GM19397 (cell line): ENCODE results near the gene B4GAT1.
"Not testable (repeated sequence)": the region's sequence is repeated elsewhere in the genome, so short reads cannot be mapped to it uniquely, and the experiment has no call there.

ENCODE experiments used
- ATAC-seq: cut with Tn5 transposase; IDR thresholded peaks from one replicate; pipeline ENCODE4 v1.9.1; 2021; ENCODE audit warnings: mild to moderate bottlenecking, moderate library complexity; ENCODE audit not compliant: unreplicated experiment

Gene B4GAT1

GRCh38 chr11:66363805-66364535 lies 16.5 kb upstream of the B4GAT1 start:
- no peak for ATAC-seq

DNA sequence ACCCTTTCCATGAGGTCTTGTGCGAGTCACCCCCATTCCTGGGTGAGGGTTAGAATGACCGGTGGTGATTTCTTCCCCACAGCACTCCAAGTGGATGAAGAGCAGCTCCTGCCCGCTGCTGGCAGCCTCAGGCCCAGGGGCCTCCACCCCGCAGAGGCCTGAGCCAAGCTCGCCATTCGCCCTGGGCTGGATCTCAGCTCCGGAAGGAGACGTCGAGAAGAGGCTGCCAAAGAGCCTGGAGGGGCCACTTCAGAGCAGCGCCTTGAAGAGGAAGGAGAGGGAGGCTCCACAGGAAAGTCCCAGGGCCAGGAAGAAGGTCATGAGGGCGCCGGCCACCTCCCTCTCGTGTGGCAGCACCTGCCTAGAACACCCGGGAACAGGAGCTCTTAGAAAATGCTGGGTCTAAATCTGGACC lies 15.8 kb upstream of the B4GAT1 start:
- no peak for ATAC-seq

DNA sequence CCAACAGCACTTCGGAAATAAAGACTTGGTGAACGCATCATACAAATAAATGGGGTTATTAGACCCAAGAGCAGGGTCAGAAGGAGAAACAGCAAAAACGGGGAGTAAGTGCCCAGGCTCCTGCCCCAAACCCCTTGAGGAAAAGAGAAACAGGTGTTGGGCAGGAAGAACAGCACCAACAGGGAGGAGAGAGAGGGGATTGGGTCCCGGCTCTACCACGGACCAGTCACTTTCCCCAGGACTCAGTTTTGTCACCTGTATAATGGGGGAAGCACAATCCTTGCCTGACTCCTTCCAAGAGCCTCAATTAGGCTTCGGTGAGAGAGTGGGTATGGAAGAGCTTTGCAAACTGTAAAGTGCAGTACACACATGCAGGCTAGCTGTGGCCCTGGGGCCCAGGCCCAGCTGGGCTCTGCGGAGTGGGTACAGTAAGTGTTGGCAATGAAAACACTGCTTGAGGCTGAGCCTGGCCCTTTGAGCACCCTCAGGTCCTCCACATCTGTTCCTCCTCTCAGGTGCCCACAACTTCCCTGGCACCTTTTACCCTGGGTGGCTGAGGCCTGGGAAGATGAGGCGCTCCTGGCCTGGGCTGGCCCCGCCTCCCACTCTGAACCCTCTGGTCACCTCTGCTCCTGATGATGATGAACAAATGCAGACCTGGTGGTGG lies 15.2 kb upstream of the B4GAT1 start:
- no peak for ATAC-seq

DNA sequence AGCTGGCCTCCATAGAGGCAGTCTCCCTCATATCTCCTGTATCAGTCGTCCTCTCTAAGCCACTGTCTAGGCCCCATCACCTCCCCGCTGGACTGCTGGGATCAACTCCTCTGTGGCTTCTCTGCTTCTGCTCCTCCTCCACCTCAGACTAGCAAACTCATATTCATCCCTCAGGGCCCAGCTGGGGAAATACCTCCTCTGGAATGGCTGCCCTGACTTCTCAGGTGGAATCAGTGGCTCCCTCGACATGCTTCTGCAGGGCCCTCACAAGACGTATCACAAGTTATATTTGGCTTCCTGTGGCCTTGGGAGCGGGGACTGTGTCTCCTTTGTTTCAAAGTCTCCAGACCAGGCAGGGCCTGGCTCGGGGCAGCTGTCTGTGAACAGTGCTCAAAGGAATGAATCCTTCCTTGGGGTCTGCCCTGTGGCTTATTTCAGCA lies 14.1 kb upstream of the B4GAT1 start:
- ATAC-seq = no peak

- ATAC-seq = no peak
These were observed 13.1 kb upstream of the B4GAT1 start for GRCh38 chr11:66360406-66361073.

GRCh38 chr11:66359662-66360087 lies 12.2 kb upstream of the B4GAT1 start:
- ATAC-seq = no peak

GRCh38 chr11:66350560-66351235 lies 3.3 kb upstream of the B4GAT1 start:
- ATAC-seq = not testable (repeated sequence)

DNA sequence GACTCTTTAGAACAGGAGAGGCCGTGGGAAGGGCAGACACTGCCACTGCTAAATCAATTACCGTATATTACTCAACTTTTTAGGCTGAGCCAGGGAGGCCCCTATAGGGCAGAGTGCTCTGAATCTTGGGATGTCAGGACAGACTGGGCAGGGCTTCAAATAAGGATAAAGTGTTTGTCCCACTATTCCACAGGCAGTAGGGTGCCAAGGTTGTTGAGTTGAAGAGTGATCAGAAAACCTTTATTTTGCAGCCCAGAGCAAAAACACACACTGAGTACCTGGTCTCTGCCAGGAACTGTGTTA lies 1.6 kb upstream of the B4GAT1 start:
- no peak for ATAC-seq

- ATAC-seq = no peak
These were observed 679 bp downstream of the B4GAT1 start for GRCh38 chr11:66346476-66347424.

DNA sequence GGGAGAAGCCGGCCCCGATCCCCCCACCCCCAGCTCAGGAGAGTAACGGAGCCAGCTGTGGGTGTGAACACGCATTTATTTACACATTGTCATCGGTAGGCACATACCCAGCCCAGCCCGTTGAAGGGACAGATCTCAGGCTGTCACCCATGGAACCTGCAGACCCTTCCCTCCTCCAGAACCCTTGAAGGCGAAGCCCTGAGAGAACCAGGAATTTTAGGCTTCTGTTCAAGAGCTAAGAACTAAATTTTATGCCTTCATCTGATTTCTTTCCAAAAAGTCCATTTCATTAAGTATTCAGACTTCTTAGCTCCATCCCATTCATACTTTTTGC lies 2.1 kb downstream of the B4GAT1 start:
- peak; percentile 9 for ATAC-seq

DNA sequence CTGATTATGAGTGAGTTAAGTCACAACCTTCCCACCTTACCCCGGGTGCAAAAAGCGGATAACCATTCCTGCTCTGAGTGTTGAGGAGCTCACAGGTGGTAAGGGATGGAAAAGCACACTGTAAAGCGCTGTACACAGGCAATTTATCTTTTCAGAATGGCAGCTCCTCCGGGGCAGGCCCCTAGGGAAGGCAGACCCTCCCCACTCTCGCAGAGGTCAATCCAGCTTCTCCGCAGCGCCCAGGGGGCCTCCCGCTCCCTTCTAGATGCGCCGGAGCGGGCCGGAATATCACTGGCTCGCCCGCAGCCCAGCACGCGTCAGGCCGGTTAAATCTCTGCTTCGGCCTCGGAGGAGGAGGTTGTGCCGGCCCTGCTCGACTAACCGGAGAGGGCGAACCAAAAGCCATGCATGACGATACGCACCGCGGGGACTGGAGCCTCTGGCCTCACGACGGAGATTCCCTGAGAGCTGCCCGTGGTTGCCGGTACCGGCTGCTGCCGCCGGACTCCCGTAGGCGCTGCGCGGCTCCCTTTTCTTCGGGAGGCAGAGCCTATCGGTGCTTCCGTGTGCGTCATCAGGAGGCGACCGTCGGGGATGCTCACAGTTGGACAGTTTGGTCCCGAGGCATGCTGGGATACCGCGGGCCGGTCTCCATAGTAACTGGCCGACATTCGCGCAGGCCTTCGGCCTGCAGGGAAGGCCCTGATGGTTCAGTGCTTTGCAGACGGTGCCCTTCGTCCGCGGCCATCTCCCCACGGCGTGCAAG lies 2.7 kb downstream of the B4GAT1 start, which contains the start of gene BRMS1:
Gene BRMS1 (minus strand): TSS at position 555 of the 766 bp plus-strand sequence. CDS start 2,870 bp downstream, outside the sequence.
- ATAC-seq = peak; percentile 66

- ATAC-seq = no peak
These were observed 4.3 kb downstream of the B4GAT1 start for GRCh38 chr11:66343176-66343575.

- ATAC-seq = no peak
These were observed 5.8 kb downstream of the B4GAT1 start for GRCh38 chr11:66341502-66342126.

DNA sequence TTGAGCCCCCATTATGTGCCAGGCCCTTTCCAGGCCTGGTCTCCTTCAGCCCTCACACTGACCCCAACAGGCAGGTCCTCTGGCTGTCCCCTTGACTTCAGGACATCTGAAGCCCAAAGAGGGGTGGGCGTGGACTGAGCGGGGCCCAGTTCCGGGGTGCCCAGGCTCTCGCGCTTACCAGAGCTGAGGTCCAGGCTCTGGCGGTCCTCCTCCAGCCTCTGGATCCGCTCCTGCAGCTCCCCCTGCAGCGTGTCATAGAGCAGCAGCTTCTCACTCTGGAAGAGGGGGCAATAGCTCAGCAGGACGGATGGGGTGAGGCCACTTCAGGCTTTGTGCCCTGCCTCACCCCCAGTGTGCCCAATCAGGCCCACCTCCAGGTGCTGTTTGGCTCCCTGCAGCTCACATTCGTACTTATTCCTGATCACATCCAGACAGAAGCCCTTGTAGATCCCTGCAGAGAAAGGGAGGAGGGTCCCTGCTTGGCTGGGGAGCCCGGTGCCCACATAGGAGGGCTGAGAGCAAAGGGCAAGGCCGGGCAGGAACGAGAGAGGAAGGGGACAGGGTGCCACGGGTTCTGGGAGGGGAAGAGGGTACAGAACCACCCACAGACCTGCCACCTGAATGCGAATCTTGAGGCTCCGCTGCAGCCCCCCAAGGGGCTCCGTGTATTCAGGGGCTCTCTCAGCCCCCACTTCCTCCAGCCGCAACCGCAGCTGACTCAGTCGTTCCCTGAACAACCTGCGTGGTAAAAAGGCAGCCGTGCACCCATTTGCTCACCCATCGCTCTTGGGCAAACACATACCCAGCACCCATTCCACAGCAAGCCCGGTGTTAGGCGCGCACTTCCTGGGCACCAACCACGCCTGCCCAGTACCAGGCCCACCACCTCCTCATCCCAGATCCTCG lies 6.6 kb downstream of the B4GAT1 start:
- no peak for ATAC-seq

DNA sequence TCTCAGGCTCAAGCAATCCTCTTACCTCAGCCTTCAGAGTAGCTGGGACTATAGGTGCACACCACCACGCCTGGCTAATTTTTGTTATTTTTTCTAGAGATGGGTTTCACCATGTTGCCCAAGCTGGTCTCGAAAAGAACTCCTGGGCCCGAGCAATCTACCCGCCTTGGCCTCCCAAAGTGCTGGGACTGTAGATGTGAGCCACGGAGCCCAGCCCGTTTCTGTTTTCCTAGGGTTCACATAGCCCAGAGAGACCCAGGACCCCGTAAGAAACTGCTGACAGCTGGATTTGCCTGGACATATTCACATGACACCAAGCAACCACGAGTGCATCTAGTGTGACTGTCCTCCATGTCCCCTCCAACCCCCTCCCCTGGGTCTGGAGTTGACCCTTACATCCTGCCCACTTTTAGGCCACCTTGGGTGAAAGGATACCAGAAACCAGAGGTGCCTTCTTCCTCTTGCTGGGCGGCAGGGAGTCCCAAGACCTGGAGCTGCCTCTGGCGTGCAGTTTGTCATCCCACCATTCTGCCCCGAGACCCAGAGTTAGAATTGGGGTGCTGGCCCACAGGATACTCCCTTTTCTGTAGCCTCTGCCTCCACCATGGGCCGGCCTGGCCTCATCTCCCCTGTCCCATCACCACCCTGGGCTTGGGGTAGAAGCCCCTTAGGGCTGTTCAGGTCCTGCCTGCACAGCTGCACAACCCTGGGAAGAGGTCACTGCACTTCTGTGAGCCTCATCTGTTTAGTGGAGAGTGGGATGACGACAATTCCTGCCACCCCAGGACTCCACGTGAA lies 7.5 kb downstream of the B4GAT1 start:
- no peak for ATAC-seq

GRCh38 chr11:66339162-66339675 lies 8.2 kb downstream of the B4GAT1 start:
- no peak for ATAC-seq
